NCI-H1105 (cell line): ENCODE data around the gene MVB12B.

ENCODE experiments used
- DNase-seq: peaks from one replicate; lab custom pipeline; 2025; lab: John Stamatoyannopoulos, UW

The MVB12B gene

DNA sequence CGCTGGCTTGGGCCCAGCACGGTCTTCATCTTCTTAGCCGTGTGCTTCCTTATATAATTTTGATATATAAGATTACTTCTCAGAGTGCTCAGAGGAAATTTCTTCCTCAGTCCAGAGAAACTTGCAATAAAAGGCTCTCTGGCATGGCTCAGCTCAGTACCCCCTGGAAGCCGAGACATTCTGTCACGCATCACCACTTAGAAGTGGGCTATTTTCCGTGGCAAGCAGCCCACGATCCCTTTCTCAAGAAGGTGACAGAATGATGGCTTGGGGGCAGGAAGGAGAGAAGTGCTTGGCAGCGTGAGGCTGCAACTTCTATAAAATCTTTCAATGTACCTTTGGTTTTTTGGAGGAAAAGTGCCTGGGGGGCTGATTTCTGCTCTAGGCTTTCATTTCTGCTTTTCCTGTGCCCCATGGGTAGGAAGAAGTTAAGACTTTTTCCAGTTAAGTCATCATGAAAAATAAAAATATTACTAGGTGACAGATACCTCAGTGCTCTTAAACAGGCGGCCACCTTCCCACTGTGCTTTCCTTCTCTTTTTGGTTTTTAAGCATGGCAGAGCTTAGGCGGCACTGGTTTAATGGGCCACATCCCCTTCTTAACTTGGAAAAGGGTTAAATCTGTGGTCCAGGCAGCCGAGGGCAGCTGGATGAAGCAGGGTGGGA, 104.6 kb downstream of the MVB12B start:
- DNase-seq, result no peak

DNA sequence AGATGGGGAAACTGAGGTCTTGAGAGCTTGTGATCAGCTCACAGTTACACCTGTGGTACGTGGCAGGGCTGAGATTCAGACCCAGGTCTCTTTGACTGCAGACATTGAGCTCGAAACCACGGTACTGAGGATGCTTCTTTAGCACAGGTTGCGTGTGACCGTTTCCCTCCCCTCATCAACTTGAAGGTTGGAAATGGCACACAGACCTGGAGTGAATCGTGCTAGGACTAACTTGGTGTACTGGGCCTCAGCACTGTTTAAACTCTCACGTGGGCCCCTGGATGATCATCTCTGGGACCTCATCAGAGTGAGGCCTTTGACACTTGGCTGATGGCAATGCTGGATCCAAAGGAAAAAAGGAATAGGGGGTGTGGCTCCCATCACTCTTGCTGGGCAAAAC, 106.0 kb downstream of the MVB12B start:
- no peak for DNase-seq

GRCh38 chr9:126435105-126435504, 108.5 kb downstream of the MVB12B start:
- DNase-seq, result no peak

DNA sequence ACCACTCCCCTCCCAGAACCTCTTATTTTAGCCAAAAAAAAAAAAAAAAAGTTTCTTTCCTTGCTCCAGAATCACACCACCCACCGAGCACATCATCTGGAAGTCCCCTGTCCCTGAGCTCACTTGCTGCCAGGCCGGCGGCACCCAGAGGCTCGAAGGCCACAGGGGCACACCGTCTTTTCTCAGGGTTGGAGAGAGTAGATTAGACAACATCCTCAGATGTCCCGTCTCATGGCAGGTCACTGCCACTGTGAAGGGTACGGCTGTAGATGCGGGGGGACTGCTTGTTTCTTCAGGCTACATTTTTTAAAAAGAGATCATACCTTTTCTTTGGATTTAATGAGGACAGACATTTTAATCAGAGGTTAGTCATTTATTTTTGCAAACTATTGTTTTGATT, 109.0 kb downstream of the MVB12B start:
- DNase-seq, result no peak

GRCh38 chr9:126436545-126437267, 110.1 kb downstream of the MVB12B start:
- no peak for DNase-seq

DNA sequence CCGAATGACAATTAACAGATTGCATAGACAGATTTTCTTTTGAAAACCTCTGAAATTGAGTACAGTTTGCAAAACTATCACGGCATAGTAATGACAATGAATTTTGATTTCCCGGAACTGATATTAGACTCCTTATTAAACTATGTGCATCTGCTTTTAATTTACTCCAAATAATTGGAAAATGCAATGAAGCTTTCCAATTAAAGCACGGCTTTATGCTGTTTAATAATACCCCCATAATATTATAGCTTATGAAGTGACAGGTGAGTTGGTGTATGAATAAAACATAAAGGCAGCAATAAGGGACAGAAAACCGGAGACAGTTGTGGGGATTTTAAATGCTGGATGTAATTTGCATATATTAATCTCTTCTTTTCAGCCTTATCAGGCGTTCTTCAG, 110.6 kb downstream of the MVB12B start:
- DNase-seq, result no peak

GRCh38 chr9:126437701-126438100, 111.1 kb downstream of the MVB12B start:
- DNase-seq, result no peak

- no peak for DNase-seq
These were observed 112.2 kb downstream of the MVB12B start for GRCh38 chr9:126438741-126439401.

DNA sequence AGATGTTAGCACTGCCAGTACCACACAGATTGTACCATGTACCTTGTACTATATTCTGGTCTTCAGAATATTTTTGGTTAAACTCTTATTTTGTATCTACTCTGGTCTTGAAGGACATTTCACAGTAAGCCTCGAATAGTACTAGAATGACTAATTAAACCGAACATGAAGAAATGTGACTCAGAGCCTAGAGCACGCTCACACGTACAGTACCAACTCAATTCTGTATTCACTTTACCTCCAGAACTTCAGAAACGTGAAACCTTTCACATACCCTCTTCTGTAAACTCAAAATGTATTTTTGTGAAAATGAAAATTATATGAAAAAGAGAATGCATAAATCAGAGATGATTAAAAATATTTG, 112.8 kb downstream of the MVB12B start:
- no peak for DNase-seq

GRCh38 chr9:126439883-126440653, 113.4 kb downstream of the MVB12B start:
- DNase-seq, result no peak

DNA sequence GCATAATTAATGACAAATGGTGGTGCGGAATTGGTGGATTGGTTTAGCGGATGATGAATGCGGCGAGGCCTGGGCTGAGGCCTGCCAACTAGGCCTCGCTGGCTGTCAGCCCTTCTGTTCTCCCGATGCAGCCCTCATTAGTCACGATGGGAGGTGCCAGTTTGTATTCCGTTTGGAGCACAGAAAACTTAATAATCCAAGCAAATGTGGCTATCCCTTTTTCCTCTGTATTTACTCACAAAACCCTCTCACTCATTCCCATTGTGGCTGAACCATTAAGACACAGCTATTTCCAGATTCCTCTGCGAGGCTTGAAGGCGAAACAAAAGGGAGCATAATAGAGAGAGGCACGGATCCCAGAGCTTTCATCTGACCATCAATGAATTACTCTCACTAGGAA, 114.3 kb downstream of the MVB12B start:
- DNase-seq, result peak; percentile 51

- DNase-seq, result no peak
These were observed 116.0 kb downstream of the MVB12B start for GRCh38 chr9:126442636-126443035.

DNA sequence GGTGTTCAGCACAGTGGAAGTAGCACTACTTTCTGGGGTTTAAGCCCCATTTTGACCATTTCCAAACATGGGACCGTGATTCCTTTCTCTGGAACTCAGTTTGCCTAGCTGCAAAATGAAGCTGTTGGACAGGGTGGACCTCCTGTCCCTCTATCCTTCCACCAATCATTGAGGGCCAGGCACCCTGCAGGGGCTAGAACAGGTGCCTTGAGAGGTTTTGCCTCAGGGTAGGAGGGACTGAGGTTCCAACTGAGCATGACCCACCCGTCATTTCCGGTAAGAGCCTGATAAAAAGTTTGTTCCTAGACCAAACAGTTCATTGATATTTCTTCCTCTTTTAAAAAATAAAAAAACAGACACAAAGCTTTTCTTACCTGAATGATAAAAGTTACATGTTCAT, 116.5 kb downstream of the MVB12B start:
- DNase-seq, result no peak

DNA sequence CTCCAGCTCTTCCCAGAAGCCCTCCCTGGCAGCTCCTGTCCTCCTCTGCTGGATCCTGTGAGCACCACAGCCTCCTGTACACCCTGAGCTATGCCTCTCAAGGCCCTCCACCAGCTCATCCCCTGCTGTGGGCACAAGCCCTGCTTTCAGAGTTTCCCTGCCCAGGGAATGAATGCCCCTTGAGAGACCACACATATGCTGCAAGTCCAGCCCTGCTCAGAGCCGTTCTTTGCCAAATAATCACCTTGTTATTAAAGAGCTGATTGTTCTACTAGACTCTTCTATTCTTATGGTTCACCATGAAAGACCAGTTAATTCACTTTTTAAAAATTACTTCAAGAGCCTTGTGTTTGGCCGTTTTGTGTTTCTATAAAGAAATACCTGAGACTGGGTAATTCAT, 121.5 kb downstream of the MVB12B start:
- no peak for DNase-seq

DNA sequence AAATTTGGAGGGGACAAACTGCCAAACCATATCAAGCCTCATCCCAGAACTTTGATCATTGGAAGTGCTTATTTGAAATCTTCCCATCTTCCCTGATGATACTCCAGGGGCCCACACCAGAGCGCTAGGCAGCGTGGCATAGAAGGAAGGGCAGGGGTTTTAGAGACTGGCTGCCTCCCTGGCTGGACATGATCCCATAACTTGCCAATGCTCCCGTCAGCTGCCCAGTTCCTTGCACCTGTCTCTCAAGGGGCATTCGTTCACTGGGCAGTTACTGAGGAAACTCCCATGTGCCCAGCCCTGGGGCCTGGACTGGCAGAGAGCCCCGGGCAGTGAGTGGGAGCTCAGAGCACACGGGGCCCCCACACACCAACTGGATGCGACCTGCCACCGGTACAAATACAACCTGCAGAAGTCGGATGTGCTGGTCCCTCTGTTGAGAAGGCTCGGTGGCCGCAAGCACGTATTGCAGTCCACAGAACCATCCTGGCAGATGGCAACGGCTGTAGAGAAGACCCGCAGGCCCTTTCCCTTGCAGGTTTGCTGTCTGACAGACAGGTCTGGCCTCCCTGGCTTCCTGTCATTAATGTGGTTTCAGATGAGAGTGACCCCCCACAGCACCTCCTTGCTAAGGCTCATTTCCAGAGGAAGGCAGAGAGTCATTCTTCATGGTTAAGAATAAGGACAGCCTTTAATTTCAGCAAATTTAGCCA, 122.4 kb downstream of the MVB12B start:
- no peak for DNase-seq

DNA sequence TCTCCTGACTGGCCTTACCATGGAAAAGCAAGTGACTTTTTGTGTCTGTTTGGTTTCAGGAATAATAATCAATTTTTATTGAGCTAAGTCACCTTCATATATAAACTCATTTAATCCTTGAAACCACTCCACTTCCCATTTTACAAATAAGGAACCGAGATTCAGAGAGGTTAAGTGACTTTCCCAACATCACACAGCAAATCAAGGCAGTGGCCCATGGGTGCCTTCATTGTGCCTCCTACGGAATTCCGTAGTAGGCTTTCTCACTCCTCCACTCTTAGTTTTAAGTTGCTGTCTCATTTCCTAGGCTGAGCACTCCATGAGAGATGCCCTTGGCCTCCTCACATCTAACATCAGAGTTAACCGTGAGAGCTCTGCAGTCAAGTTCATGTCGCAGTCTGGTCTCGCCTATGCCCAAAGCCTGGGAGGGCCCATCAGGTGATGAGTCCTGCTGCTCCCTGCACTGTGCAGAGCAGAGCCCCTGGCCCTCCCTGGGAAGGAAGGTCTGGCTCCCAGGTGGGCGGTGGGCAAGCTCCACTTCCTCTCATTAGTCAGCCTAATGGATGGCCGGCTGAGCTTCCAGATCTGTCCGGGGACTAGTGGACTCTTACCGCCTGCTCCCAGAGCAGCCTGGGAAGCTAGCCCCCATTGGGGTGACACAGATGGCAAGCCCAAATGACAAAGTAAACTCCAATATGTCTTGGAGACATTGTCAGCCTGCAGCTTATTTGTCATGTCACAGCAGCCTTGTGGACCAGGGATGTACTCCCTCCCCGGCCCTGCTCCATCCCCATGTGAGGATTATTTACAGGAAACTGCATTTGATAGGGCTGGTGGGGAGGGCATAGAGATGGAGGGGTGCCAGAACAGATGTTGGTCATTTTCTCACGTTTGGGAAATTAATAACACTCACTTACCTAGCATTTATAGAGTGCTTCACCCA, 123.4 kb downstream of the MVB12B start:
- peak; percentile 63 for DNase-seq

- no peak for DNase-seq
These were observed 124.1 kb downstream of the MVB12B start for GRCh38 chr9:126450668-126451205.

DNA sequence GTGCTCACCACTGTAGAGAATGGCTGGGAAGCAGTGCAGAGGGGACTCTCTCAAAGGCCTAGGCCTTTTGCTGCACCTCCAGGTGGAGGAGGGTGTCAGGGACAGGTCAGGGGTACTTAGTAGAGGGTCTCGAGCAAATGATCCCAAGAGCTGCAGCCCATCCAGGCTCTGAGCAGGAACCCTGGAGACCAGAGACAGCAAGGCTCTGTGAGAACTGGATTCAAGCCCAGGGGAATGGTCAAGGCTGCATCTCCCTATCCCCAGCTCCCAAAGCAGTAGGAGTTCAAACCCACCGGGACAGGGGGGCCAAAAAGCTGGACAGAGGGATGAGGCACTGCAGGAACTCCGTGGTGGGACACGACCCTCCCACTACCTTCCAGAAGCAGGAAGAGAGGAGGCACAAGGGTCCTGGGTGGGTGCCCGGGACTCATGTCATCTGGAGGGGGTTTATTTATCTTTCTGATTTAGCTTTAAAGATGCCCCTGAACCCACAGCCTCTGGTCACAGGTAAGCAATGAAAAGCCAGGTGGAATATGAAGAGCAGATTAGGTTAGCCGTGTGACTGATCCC, 124.8 kb downstream of the MVB12B start:
- no peak for DNase-seq

GRCh38 chr9:126452106-126452505, 125.5 kb downstream of the MVB12B start:
- DNase-seq, result no peak
